ENCODE measurements around the gene LAMA3. TPM values are rescaled to one million over a fixed set of nuclear protein-coding genes. Genes with fewer than 3 reads are reported as not detected.
"Not testable (repeated sequence)": the region's sequence is repeated elsewhere in the genome, so short reads cannot be mapped to it uniquely, and the experiment has no call there.

Gene LAMA3
- total RNA-seq, 1 experiment from 2014 or later, result 2.9 TPM

DNA sequence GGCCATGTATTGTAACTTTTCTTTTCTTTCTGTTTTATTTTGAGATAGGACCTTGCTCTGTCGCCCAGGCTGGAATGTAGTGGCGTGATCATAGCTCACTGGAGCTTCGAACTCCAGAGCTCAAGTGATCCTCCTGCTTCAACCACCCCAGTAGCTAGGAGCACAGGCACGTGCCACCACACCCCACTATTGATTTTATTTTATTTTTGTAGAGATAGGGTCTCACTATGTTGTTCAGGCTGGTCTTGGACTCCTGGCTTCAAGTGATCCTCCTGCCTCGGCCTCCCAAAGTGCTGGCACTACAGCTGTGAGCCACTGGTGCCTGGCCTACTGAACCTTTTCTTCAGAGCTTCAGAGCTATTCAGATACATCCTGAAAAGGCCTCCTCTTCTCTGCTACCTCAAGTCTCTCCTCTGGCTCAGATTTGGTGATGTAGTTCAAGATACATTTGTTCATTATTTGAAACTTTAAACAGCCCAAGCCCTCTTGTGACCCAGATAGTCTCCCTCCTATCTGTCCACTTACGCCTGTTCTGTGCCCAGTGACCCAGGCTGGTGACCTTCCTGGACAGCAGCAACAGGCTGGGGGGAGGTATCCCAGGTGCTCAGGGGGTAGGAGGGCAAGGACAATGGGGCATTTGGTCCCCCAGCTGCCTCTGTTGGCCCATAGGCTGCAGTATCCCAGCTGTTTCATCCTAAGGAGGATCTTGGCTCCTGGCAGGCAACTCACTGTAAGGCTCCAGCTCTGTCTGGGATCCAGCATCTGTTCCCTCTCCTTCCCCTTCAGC lies 38.6 kb downstream of the LAMA3 start:
- no peak for DNase-seq (ENCODE audit: low read depth)

- DNase-seq (ENCODE audit: low read depth), result no peak
These were observed 41.6 kb downstream of the LAMA3 start for GRCh38 chr18:23730857-23731256.

GRCh38 chr18:23731861-23732260 lies 42.6 kb downstream of the LAMA3 start:
- no peak for DNase-seq (ENCODE audit: low read depth)

GRCh38 chr18:23732439-23732838 lies 43.2 kb downstream of the LAMA3 start:
- no peak for DNase-seq (ENCODE audit: low read depth)

DNA sequence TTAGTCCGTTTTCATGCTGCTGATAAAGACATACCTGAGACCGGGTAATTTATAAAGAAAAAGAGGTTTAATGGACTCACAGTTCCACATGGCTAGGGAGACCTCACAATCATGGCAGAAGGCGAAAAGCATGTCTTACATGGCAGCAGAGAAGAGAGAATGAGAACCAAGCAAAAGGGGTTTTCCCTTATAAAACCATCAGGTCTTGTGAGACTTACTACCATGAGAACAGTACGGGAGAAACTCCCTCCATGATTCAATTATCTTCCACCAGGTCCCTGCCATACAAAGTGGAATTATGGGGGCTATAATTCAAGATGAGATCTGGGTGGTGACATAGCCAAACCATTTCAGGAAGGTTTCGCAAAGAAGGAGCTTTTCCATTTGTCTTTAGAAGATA lies 44.0 kb downstream of the LAMA3 start:
- DNase-seq (ENCODE audit: low read depth), result not testable (repeated sequence)

DNA sequence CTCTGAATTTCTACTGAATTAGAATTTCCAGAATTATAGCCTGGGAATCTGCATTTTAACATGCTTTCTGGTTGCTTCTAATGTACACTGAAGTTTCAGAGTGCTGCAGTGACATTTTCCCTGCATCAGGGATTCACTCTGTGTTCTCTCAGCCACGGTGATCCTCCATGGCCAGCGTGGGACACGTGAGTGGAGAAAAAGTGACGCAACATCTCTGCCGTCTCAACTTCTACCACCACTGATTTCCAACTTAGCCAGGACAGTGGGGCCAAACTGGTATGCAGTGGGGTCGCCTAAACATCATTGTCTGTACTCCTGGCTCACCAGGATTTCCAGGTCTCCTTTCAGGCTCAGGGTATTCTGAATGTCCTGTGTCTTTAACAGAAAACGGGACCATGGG lies 44.6 kb downstream of the LAMA3 start:
- DNase-seq (ENCODE audit: low read depth), result no peak

GRCh38 chr18:23735021-23735464 lies 45.8 kb downstream of the LAMA3 start:
- DNase-seq (ENCODE audit: low read depth), result peak; percentile 35

DNA sequence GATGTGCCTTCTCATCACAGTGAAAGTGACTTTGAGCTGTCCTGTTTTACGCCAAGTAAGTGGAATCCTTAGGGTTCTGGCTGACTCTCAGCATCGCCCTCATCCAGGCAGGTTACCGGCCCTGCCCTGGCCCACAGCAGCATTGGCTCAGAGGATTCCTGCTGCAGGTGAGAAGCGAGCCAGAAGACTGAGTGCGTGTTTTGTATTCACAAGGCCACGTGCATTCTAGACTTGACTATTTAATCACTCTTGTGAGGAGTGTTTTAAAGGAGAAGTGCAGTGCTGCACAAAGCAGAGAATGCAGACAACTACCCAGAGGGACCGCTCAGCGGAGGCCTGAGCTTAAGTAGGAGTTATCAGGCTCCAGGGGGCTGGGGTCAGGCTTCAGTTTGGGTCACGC lies 48.3 kb downstream of the LAMA3 start:
- DNase-seq (ENCODE audit: low read depth), result no peak

DNA sequence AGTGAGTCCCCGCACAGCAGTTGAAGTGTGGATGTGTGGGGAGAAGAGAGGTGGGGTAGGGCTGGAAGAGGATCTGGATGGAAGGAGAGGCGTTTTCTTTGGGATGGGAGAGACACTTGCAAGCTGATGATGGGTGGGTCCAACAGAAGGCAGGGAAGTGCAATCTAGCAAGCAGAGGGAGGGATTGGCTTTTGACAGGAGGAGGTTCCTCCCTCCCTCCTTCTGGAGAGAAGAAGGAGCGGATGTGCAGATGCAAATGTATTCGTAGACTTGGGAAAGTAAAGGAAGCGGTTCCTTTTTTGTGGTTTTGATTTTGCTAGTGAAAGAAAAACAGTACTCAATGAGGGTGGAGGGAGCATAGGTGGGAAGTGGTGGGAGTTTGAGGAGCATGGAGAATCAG lies 48.9 kb downstream of the LAMA3 start:
- DNase-seq (ENCODE audit: low read depth), result no peak

DNA sequence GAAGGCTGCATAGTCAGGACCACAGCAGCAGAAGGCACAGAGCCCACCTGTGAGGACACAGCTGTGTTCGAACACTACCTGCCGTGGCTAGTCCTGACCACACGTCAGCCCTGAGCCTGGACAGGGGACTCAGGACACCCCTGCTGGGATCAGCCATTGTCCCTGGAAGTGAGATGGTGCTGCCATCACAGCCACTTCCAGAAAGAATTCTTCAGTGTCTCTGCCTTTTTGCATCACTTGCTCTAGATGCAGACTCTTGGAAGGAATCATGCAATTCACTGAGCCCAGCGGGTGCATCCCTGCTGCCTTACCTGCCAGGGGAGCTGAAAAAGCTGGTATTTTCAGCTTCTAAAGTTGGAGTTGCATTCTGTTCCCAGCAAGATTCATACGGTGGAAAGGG lies 49.3 kb downstream of the LAMA3 start:
- DNase-seq (ENCODE audit: low read depth), result no peak

DNA sequence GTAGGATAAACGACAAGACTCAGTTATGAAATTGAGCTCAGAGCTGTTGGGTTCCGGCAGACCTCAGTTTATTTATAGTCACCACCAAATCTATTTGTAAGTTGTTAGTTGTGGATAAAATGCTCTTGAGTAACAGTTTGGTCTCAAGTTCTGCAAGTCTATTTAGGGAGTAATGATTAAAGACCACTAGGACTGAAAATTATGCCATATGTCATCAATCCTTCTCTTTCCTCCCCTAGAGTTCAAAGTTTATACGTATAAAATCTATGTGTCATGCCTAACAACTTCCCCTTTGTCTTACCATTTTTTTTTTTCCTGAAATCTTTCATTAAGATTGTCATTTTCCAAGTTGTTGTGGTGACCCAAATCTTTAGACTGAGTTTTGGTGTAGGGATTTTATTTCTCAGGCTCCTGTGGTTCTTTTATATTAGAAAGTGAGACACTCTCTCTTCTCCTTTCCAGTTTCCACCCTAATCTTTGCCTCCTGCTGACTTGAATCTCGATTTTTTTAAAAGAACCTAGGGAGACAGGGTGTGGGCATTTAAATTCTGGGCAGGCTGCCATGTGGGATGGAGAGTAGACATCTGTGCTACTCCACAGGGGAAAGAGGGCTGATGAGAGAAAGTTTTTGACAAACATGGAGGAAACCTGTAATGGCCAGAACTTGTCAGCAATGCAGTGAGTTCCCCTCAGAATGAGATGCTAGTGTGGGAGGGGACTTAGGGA lies 51.0 kb downstream of the LAMA3 start:
- peak; percentile 71 for DNase-seq (ENCODE audit: low read depth)

DNA sequence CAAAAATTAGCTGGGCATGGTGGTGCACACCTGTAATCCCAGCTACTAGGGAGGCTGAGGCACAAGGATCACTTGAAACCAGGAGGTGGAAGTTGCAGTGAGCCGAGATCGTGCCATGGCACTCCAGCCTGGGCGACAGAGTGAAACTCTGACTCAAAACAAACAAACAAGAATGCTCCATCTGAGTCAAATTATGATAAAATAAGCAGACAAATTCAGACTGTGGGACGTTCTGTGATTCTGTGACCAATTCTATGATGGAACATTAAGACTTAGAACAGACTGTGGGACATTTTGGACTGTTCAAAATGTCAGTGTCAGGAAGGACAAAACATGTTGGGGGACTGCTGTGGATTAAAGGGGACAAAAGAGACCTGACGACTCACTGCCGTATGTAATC lies 52.7 kb downstream of the LAMA3 start:
- not testable (repeated sequence) for DNase-seq (ENCODE audit: low read depth)

DNA sequence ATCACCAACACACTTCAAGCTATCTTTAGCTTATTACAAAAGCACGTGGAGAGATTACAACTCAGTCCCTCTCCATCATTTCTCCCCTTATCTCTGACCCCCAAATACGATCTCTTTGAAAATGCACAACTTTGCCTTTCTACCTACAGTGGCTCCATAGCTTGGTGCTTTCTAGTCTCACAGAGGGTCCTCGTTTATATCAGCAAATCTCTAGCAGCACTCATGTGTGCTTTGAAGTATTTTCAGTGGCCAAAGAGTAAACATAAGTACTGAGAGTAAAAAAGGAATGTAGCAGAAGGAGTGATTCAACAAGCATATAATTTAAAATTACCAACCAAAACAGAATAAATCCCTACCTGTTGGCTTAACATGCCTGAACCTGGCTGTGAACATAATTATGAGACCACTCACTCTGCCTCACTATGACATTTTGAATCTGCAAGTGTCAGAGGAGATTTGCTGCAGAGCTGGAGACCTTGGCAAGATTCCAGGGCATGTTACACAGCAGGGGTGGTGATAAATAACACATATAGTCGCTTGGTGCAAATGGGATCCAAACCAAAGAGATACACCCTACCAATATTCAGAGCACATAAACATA lies 54.6 kb downstream of the LAMA3 start:
- DNase-seq (ENCODE audit: low read depth), result no peak

- DNase-seq (ENCODE audit: low read depth), result no peak
These were observed 56.1 kb downstream of the LAMA3 start for GRCh38 chr18:23745366-23745765.

GRCh38 chr18:23746851-23747250 lies 57.6 kb downstream of the LAMA3 start:
- DNase-seq (ENCODE audit: low read depth), result no peak

DNA sequence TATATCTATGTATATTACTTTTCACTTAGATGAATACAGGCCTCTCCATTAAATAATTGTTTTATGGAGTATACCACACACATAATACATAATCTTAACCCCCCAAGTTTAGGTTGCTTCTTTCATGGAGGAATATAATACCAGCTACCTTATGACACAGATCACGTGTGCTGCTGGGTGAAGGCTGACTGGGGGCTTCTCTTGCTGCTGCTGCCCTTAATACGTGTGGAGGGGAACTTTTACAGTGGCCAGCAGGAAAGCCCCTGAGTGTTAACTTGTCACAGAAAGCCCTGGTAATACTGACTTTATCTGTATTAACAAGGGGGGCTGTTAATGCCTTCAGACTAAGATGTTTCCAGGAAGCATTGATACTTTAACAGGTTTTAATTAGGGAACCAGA lies 63.1 kb downstream of the LAMA3 start:
- no peak for DNase-seq (ENCODE audit: low read depth)

- no peak for DNase-seq (ENCODE audit: low read depth)
These were observed 63.5 kb downstream of the LAMA3 start for GRCh38 chr18:23752796-23753195.

DNA sequence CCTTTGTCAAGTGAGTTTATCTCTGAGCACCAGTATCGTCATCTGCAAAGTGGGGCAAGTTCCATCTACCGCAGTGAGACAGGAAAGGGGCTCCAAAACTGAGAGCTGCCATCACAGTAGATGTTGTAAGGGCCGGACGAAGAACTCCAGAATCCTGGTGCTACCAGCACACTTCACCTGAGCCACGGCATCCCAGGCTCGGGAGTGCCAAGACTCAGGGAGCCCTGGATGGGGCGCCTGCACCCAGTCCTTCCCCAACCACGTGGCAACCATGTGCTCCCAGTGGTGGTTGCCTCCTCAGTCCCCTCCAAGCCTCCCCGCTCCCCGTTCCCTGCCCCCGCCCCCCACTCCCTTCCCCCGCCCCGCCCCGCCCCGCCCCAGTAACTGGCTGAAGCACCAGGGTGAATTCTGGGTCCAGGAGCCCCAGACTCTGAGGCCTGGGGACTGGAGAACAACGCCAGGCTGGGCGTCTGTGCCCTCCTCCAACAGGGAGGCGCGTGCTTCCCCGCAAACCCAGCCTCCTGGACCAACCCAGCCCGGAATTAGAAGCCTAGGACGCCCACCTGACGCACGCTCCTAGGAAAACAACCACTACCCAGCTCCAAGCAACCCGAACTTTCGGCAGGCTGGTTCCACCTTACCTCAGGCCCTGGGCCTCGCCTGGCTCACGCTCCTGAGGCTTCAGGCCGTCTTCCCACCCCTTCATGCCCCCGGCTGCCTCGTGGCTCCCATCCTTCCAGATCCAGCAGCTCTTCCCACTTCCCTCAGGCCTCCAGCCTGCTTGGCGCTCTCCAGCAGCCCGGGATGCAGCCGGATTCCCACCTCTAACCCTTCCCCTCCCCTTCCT lies 67.6 kb downstream of the LAMA3 start:
- DNase-seq (ENCODE audit: low read depth), result no peak

DNA sequence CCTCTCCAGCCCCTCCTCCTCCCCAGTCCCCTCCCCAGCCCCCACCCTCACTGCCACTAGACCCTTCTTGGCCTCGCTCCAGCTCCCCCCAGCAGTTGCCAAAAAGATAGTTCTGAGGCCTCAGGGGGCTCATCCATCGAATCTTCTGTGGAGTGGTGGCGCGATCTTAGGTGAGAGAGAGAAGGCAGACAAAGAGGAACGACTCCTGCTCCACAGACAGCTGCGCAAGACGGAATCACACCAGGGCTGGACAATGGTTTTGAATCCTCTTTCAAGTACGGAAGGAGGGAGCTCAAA lies 68.1 kb downstream of the LAMA3 start:
- DNase-seq (ENCODE audit: low read depth), result no peak

GRCh38 chr18:23758281-23758680 lies 69.0 kb downstream of the LAMA3 start:
- DNase-seq (ENCODE audit: low read depth), result no peak

GRCh38 chr18:23761941-23762340 lies 72.7 kb downstream of the LAMA3 start:
- DNase-seq (ENCODE audit: low read depth), result no peak

DNA sequence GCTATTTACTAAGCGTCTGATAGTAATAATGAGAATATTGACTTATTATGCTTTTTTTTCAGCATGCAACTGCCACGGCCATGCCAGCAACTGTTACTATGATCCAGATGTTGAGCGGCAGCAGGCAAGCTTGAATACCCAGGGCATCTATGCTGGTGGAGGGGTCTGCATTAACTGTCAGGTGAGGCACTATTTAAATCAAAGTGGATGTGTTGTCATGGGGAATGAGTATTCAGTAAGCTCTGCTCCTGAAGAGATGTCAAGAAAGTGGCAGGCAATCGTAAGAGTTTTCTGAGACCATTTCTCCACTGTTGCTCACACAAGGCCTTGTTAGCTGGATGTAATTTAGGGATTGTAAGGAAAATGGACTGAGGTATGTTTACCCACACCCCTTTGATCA lies 74.1 kb downstream of the LAMA3 start:
- no peak for DNase-seq (ENCODE audit: low read depth)
